Measurements from ENCODE around the gene CFAP20DC. TPM values are rescaled to one million over a fixed set of nuclear protein-coding genes. Genes with fewer than 3 reads are reported as not detected.

Gene CFAP20DC
- total and polyA plus RNA-seq, 2 of the 13 experiments (the other 11 are each of a cell fraction or from before 2014, with no cell fraction given): not detected

- POLR2A ChIA-PET: no interaction called here
- no peaks in the 10 kb centered on the region for H3K79me2 ChIP-seq (ENCODE audit: insufficient read depth, low read length)
- no peak overlapping the region for H3K4me3 ChIP-seq (replicated peaks in 1 of 3; ENCODE audit: insufficient read depth in 1 of 3, low read depth in 2 of 3, low read length in 3 of 3)
- FAIRE-seq: no peak
- CTCF ChIA-PET (ENCODE audit: low intra/inter-chr PET ratio, low total read pairs): no interaction called here
- intact Hi-C loops (cut with micrococcal nuclease; ENCODE audit: unreplicated experiment): no loop called here
- in situ Hi-C loops (cut with HindIII; ENCODE audit: extremely low pct_ligation_motif_present, low pct_unique_long_range_greater_than_20kb): no loop called here
- ATAC-seq: no peak
- no peaks in the 10 kb centered on the region for H3K36me3 ChIP-seq (replicated peaks in 1 of 2; ENCODE audit: control insufficient read depth in 1 of 2, insufficient read depth in 2 of 2, low read length in 2 of 2)
- 2% methylated on average over 2 of the region's 2 CpGs for WGBS (ENCODE audit: low lambda C conversion rate)
- H3K27me3 ChIP-seq (ENCODE audit: control insufficient read depth in 1 of 2, insufficient read depth in 2 of 2, low read length in 2 of 2): no peaks in the 10 kb centered on the region
- H3K27ac ChIP-seq (ENCODE audit: extremely low read length, insufficient read depth, low read length): no peak overlapping the region
- H4K20me1 ChIP-seq (ENCODE audit: insufficient read depth, low read length): no peaks in the 10 kb centered on the region
- no peak overlapping the region for H3K4me2 ChIP-seq (ENCODE audit: low read depth, low read length)
- no peak overlapping the region for H3K9ac ChIP-seq (ENCODE audit: insufficient read depth, low read depth, low read length)
- H3K4me1 ChIP-seq (ENCODE audit: insufficient read depth, low read length): no peaks in the 10 kb centered on the region
- DNase-seq (ENCODE audit: low spot score): no peak
- no peak overlapping the region for H2AFZ ChIP-seq (ENCODE audit: low read length)
- H3K9me3 ChIP-seq (ENCODE audit: low read length): peaks cover 3% of the 10 kb centered on the region; the same call in 1 of the 2 replicates
- no TSS peak for BruUV-seq (replicated peaks)
- no peak for TF ChIP-seq ZNF580 (CRISPR knock-in tag; IDR thresholded peaks at IDR 0.05; ENCODE audit: borderline replicate concordance, low read depth)
- no peak for TF ChIP-seq ZNF687 (CRISPR knock-in tag; IDR thresholded peaks at IDR 0.05)
- TF ChIP-seq KDM5A (IDR thresholded peaks at IDR 0.05; ENCODE audit: borderline replicate concordance, low read length): no peak
- TF ChIP-seq PBX3 (CRISPR knock-in tag; IDR thresholded peaks at IDR 0.05; ENCODE audit: borderline replicate concordance): no peak
- TF ChIP-seq ZNF670 (CRISPR knock-in tag; IDR thresholded peaks at IDR 0.05; ENCODE audit: borderline replicate concordance): no peak
- TF ChIP-seq PHF8 (CRISPR knock-in tag; IDR thresholded peaks at IDR 0.05): no peak
- TF ChIP-seq AHR (CRISPR knock-in tag; IDR thresholded peaks at IDR 0.05): no peak
- no peak for TF ChIP-seq KLF6 (CRISPR knock-in tag; IDR thresholded peaks at IDR 0.05)
- TF ChIP-seq ZBTB42 (CRISPR knock-in tag; IDR thresholded peaks at IDR 0.05): no peak
- no peak for TF ChIP-seq NR0B2 (CRISPR knock-in tag; IDR thresholded peaks at IDR 0.05)
- no peak for TF ChIP-seq AKNA (CRISPR knock-in tag; IDR thresholded peaks at IDR 0.05; ENCODE audit: borderline replicate concordance)
- TF ChIP-seq KAT2B (IDR thresholded peaks at IDR 0.05; ENCODE audit: borderline replicate concordance, low read depth, low read length): no peak
- no peak for TF ChIP-seq ZNF652 (CRISPR knock-in tag; IDR thresholded peaks at IDR 0.05; ENCODE audit: borderline replicate concordance, low read depth)
- TF ChIP-seq ZNF33B (CRISPR knock-in tag; IDR thresholded peaks at IDR 0.05): no peak
- no peak for TF ChIP-seq ZNF292 (CRISPR knock-in tag; IDR thresholded peaks at IDR 0.05; ENCODE audit: borderline replicate concordance, low read depth)
Observed at GRCh38 chr3:58898513-58898912, 151.3 kb downstream of the CFAP20DC start.

All from HepG2 (cell line).